Liver (tissue), 3 donors: ENCODE results near the gene TMEM127.

Experiments
- GABPA ChIP-seq, 2 donors: IDR thresholded peaks in 1 of 2; conservative IDR thresholded peaks in 1 of 2; 2 replicates each; pipeline ENCODE4 v1.6.1; 2016; ENCODE audit warnings: antibody characterized with exemption in 2 of 2, mild to moderate bottlenecking in 1 of 2, moderate library complexity in 1 of 2
- HNF4A ChIP-seq, 2 donors: conservative IDR thresholded peaks; 2 replicates each; pipeline ENCODE4 v1.6.1; 2016; ENCODE audit warnings: antibody characterized with exemption in 2 of 2, mild to moderate bottlenecking in 2 of 2
- NR2F2 ChIP-seq: IDR thresholded peaks from 2 replicates; pipeline ENCODE4 v1.6.1; 2016; ENCODE audit warnings: antibody characterized with exemption
- REST ChIP-seq: IDR thresholded peaks from 2 replicates; pipeline ENCODE4 v1.6.1; 2016; ENCODE audit warnings: antibody characterized with exemption, mild to moderate bottlenecking
- ZBTB33 ChIP-seq: IDR thresholded peaks from 2 replicates; pipeline ENCODE4 v1.6.1; 2016; ENCODE audit warnings: antibody characterized with exemption
- TF ChIP-seq, protein P1 (sequence below): fragments of 150-350 bp; IDR thresholded peaks from 2 replicates; pipeline ENCODE4 v1.5.1; 2017; ENCODE audit warnings: improper control_type of control experiment, low read depth, low read length; ENCODE audit not compliant: missing input control
- TF ChIP-seq, protein P2 (sequence below): IDR thresholded peaks from 2 replicates; pipeline ENCODE4 v1.6.1; 2016; ENCODE audit warnings: antibody characterized with exemption
- donor health status: healthy.
- donor health status: healthy.

- TF ChIP-seq REST (peak; percentile 60), NR2F2 (no peak), ZBTB33 (no peak), GABPA (IDR thresholded peaks at IDR 0.05 in 1 of 2, conservative IDR thresholded peaks at IDR 0.05 in 1 of 2) (no peak), HNF4A (conservative IDR thresholded peaks at IDR 0.05) (no peak)
- TF ChIP-seq, protein P1, sequence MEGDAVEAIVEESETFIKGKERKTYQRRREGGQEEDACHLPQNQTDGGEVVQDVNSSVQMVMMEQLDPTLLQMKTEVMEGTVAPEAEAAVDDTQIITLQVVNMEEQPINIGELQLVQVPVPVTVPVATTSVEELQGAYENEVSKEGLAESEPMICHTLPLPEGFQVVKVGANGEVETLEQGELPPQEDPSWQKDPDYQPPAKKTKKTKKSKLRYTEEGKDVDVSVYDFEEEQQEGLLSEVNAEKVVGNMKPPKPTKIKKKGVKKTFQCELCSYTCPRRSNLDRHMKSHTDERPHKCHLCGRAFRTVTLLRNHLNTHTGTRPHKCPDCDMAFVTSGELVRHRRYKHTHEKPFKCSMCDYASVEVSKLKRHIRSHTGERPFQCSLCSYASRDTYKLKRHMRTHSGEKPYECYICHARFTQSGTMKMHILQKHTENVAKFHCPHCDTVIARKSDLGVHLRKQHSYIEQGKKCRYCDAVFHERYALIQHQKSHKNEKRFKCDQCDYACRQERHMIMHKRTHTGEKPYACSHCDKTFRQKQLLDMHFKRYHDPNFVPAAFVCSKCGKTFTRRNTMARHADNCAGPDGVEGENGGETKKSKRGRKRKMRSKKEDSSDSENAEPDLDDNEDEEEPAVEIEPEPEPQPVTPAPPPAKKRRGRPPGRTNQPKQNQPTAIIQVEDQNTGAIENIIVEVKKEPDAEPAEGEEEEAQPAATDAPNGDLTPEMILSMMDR: no peak
- TF ChIP-seq, protein P2, sequence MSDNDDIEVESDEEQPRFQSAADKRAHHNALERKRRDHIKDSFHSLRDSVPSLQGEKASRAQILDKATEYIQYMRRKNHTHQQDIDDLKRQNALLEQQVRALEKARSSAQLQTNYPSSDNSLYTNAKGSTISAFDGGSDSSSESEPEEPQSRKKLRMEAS: peak; percentile 41
These were observed 57.4 kb downstream of the TMEM127 start, which contains the start of gene STARD7 for GRCh38 chr2:96208143-96209010.
